ENCODE data around the gene GAN. TPM values are rescaled to one million over a fixed set of nuclear protein-coding genes. Genes with fewer than 3 reads are reported as not detected.
A peak's percentile ranks its signal among the peaks of the same experiment; 100 is the strongest.
"Not testable (repeated sequence)": the region's sequence is repeated elsewhere in the genome, so short reads cannot be mapped to it uniquely, and the experiment has no call there.

GAN gene
- total RNA-seq, 1 donor from 2014 or later, result 9.0 TPM

DNA sequence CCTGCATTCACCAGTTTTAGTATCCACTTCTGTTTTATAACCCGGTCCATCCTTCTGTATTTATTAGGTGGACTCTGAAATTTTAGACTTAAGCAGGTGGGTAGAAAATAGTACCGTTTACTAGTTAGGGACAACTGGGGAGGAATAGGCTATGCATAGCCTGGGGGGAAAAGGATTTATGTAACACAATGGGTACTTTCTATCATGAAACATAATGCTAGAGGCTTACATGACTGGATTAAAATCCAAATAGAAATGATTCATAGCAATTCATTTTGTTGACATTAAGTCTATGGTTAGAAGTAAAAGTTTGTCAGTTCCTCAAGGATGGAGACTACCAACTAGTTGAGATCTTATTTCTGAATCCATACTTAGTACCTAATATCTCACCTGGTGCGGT, 18.6 kb downstream of the GAN start:
- DNase-seq (no peak), ATAC-seq (ENCODE audit: poor library complexity) (no peak)
- intact Hi-C loops (cut with DNase I), result no loop called here

DNA sequence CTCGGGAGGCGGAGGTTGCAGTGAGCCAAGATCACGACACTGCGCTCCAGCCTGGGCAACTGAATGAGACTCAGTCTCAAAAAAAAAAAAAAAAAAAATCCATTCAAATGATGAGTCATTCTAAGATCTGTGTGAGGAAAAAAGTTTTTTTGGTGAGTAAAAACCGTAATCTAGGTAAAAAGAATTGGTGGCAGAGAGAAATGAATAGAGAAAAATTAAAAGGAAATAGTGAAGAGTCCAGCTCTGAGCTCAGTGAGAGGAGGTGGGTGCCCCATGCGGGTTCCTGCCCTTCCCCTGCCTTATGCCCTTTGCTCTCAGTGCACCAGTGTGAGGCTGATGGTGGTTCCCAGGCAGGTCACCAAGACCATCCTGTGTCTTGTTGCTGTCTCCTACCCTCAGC, 20.9 kb downstream of the GAN start:
- no peak for ATAC-seq (ENCODE audit: poor library complexity)
- intact Hi-C loops (cut with DNase I), result no loop called here
- DNase-seq, result no peak

DNA sequence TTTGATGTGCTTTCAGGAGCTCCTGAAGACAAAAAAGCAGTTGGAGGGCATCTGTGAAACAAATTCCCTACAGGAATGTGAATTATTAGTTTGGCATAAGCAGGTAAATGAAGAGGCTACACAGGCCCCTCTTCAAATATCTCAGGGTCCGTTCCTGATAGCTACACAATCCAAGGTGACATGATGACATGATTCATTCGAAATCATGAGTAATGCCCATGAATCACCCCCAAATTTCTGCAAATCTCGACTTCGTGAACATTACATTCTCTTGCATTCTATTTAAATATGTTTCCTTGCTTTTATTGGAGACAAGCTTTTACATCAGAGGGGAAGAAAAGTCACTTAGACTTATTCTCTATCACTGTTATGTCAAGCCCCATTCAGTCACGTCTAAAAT, 22.3 kb downstream of the GAN start:
- DNase-seq, result no peak
- intact Hi-C loops (cut with DNase I), result no loop called here
- no peak for ATAC-seq (ENCODE audit: poor library complexity)

DNA sequence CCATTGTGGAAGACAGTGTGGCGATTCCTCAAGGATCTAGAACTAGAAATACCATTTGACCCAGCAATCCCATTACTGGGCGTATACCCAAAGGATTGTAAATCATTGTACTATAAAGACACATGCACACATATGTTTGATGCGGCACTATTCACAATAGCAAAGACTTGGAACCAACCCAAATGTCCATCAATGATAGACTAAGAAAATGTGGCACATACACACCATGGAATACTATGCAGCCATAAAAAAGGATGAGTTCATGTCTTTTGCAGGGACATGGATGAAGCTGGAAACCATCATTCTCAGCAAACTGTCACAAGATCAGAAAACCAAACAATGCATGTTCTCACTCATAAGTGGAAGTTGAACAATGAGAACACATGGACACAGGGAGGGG, 30.4 kb downstream of the GAN start:
- ATAC-seq (ENCODE audit: poor library complexity); DNase-seq; intact Hi-C loops (cut with DNase I): not testable (repeated sequence)

DNA sequence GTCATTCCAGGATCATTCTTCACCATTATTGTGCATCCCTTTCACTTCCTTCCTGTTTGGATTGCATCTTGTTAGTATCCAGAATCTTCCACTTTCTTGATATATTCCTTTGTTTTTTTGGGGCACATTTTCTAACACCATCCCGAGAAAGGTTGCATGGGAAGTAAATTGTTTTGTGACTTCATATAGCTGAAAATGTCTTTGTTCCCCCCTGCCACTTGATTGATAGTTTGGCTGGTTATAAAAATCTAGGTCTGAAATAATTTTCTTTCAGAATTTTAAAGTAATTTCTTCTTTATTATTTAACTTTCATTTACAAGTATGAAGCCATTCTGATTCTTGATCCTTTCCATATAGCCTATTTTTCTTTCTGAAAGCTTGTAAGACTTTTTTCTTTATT, 32.7 kb downstream of the GAN start:
- DNase-seq (no peak), ATAC-seq (ENCODE audit: poor library complexity) (no peak)
- intact Hi-C loops (cut with DNase I), result no loop called here

DNA sequence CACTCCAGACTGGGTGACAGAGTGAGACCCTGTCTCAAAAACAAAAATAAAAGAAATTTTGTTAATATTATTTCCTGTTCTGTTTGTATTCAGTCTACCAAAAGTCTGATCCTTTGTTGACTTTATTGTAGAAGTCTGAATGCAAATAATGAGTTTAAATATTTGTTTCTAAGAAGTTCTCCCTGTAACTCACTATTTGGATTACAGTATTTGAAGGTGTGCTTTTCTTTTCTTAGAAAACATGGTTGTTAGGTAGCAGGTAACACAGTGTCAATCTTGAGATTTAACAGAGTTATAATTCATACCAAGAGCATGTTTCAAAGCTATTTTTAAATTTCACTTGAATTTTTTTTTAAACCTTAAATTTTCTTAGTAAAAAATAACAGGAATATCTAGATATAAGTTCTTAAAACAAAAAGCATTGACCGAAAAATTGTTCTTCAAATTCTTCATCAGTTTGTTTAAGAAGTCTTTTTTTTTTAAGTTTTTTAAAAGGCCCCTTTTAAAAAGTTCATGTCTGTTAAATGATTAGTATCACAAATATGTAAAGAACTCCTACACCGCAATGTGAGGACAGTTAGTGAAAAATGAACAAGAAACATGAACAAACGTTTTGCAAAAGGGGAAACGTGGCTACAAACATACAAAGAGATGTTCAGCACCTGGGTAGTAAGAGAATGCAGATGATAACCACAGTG, 35.0 kb downstream of the GAN start:
- intact Hi-C loops (cut with DNase I), result no loop called here
- ATAC-seq (ENCODE audit: poor library complexity), result no peak
- no peak for DNase-seq

DNA sequence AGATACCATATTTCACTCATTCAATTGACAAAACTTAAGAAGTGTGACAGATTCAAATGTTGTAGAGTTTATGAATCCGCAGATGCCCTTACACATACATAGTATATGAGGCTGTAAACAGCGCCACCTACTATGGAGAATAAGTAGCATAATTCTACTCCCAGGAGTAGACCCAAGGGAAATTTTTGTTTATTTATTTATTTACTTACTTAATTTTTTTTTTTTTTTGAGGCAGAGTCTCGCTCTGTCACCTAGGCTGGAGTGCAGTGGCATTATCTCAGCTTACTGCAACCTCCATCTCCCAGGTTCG, 35.5 kb downstream of the GAN start:
- DNase-seq (no peak), ATAC-seq (ENCODE audit: poor library complexity) (no peak)
- intact Hi-C loops (cut with DNase I), result no loop called here

DNA sequence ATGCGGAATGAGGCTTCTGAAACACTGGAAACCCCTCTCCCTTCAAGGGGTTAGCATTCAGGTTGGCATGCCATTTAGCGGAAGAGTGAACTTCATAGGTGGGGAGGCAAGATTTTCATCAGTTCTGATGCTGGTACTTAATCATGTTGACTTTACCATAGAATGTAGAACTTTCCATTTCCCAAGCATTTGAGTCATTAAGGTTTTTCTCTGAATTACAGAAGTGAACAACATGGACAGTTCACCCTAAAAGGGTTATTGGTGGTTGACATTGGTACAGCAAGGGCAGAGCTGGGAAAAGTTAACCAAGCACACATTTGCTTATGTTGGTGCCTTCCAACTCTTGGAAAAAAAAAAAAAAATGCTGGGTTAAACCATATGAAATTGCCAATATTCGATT, 39.1 kb downstream of the GAN start:
- DNase-seq (no peak), ATAC-seq (ENCODE audit: poor library complexity) (no peak)
- intact Hi-C loops (cut with DNase I), result no loop called here

DNA sequence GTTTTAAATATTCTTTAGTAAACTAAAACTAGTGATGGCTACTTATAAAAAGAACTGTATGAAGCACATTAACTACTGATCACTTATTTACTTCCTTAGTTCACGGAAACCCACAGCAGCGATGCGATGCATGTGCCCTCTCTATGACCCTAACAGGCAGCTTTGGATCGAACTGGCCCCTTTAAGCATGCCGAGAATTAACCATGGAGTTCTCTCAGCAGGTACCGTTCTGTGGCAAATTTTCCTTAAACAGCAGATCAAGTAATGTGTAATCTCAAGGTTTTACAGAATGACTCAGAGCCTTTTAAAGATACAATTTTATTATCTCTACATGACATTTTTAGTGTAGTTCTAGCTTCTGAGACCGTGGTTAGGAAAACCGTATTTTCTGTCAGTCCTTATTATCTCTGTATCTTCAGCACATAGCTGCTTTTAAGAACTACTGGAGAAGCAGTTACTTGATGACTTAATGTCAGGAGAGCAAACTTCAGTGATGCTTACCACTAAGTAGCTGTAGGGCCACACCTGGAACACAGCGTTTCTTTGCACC, 43.0 kb downstream of the GAN start:
- intact Hi-C loops (cut with DNase I), result no loop called here
- ATAC-seq (ENCODE audit: poor library complexity) (no peak), DNase-seq (no peak)

DNA sequence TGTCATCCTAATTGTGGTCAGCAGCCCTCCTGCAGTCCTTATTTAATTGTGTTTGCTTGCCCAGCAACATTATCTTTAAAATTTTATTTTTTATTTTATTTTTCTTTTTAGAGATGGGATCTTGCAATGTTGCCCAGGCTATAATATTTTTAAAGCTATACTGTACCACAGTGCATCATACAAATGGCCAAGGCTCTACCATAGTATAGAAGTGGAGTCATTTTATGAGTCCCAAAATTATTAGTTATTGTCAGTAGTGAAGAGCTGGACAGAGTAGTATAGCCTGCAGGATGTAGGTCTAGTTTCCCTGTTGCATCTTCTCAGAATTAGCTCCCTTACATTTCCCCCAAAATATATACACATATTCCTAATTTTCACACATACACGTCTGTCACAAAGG, 44.1 kb downstream of the GAN start:
- ATAC-seq (ENCODE audit: poor library complexity) (no peak), DNase-seq (no peak)
- intact Hi-C loops (cut with DNase I), result no loop called here

DNA sequence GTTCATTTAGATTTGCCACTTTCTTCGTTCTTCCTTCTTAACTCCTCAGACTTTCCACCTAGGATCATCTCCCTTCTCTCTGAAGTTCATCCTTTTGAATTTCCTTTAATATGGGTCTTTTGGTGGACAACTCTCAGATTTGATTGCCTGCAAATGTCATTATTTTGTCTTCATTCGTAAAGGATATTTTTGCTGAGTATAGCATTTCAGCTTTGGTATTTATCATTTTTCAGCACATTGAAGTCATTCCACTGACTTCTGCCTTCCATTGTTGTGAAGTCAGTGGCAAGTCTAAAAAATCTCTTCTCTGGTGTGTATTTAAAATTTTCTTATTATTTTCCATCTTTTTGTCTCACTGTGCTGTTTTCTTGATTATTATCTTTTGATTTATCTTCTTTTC, 45.4 kb downstream of the GAN start:
- DNase-seq (no peak), ATAC-seq (ENCODE audit: poor library complexity) (no peak)
- intact Hi-C loops (cut with DNase I), result no loop called here

DNA sequence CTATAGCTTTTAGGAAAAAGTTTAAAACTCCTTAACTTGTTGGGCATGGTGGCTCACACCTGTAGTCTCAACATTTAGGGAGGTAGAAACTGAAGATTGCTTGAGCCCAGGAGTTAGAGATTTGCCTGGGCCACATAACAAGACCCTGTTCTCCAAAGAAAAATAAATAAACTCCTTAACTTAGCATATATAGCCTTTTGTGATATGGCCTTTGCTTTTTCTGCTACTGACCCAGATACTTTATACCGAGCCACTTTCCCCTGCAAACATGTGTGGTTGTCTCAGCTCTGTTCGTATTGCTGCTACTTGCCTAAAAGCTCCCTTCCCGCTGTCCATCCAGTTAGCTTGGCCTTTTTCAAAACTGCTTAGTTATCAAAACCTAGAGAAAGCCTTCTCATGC, 51.0 kb downstream of the GAN start:
- no peak for DNase-seq
- intact Hi-C loops (cut with DNase I), result loop anchor here (2.0 kb wide), 1 partner anchor 357 kb away; no protein-coding TSS in a partner anchor
- no peak for ATAC-seq (ENCODE audit: poor library complexity)

DNA sequence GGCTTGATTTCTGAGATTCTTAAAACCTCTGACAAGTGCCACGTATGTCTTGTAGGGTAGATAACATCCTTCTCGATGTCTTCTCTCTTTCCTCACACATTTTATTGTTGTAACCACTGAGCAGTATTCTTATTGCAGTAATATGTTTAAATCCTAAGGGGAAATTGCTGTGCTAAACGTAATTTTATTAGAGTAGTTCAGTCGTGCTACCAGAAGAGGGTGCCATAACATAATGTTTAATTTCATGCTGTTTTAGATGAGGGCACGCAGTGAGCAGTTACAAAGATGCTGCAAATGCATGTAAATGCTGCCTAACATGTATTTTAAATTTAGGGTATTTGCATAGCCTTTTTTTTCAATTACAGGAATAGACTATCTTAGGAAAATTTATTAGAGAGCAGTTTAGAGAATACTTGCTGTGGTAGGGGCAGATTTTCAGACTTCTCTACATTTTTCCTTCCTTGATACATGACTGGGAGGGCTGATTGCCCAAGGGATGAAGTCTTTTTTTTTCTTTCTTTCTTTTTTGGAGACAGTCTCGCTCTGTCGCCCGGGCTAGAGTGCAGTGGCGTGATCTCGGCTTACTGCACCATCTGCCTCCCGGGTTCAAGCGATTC, 51.7 kb downstream of the GAN start:
- ATAC-seq (ENCODE audit: poor library complexity) (peak; percentile 60), DNase-seq (no peak)
- intact Hi-C loops (cut with DNase I), result loop anchor here (2.0 kb wide), 1 partner anchor 356 kb away; no protein-coding TSS in a partner anchor

DNA sequence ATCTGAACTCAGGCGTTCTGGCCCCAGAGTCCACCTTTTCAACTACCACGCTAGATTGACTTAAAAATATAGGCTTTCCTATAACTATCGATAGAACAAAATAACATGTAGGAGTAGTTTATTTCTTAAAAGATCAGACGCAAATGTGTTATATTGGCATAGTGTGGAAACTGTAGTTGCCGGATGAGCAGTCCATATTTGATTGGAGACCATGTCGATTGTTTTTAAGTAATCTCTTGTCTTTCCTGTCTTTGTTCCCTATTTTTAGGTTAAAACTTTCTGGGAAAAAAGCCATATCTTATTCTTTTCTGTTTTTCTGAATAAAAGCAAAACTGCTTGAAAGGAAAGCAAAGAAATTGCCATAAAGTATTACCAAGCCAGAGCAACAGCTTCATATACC, 53.1 kb downstream of the GAN start:
- intact Hi-C loops (cut with DNase I), result loop anchor here (2.0 kb wide), 1 partner anchor 355 kb away; no protein-coding TSS in a partner anchor

DNA sequence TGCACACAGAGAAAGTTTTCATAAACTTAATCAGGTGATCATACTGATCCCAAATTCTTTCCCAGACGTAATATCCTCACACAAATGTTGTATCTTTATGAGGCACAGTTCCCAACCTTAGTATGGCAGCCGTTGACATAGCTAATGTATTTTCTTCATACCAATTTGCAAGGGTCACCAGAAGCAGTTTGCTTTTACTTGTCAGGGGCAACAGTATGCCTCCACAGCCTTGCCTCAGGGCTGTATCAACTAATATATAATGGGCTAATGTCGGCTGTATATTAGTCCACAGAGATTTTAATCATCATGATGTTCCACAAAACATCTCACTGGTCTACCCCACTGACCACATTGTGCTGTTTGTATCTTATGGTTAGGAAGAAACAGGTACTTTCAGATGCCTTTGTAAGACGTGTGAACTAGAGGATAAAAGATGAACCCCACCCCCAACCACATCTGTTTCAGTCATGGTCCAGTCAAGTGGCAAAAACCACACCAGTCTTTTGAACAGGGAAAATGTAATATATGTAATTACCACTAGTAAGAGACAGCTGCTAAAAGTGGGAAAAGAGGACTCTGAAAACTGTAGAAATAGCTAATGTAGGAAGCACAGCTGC, 55.2 kb downstream of the GAN start:
- DNase-seq, result no peak
- ATAC-seq (ENCODE audit: poor library complexity), result no peak
- intact Hi-C loops (cut with DNase I), result no loop called here

More for the DNA sequence above, 53.1 kb downstream of the GAN start:
- ATAC-seq (ENCODE audit: poor library complexity) (no peak), DNase-seq (no peak)

DNA sequence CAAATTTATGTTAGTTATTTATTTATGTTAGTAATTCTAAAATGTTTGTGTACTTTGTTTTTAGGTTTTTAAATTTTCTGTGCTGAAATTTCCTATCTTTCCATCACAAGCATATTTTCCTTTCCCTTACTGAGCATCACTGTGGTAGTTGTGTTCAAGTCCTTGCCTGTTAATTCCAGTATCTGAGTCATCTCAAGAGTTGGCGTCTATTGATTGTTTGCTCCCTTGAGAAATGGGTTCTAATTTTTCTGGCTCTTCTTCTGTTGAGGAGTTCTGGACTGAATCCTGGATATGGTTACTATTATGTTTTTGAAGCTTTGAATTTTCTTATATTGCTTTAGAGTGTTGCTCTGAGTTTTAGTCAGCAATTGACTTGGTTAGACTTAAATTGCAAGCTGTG, 56.3 kb downstream of the GAN start:
- intact Hi-C loops (cut with DNase I), result no loop called here
- ATAC-seq (ENCODE audit: poor library complexity) (no peak), DNase-seq (no peak)

DNA sequence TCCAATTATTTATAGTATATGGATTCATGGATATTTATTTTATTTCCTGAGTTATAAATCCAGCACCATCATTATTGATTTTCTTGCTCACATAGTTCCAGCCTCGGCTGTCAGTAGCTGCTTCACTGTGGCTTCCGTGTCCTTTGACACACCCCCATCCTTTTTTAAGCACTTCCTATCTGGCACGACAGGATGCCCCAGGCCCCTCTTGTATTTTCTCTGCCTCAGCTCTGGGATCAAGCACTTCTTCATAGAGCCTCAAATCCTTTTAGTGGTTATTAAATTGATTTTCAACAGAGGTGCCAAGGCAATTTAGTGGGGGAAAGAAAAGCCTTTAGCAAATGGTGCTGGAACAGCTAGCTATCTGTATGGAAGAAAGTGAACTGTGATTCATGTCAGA, 59.8 kb downstream of the GAN start:
- ATAC-seq (ENCODE audit: poor library complexity), result no peak
- DNase-seq, result no peak
- intact Hi-C loops (cut with DNase I), result no loop called here

DNA sequence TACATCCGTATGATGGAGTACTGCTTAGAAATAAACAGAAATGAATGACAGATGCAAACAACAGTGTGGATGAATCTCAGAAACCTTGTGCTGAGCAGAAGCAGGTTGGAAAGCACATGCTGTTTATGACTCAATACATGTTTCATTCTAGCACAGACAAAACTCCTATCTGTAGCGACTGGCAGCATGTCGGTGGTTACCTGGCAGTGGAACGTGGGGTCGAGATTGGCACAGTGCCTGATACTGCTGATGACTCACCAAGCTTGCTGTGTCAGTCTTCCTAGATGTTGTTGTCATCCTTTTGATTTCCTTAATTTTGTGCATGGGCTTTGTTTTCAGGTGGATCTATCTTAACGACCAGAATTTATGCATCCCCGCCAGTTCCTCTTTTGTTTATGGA, 62.1 kb downstream of the GAN start:
- intact Hi-C loops (cut with DNase I), result no loop called here
- DNase-seq, result no peak
- ATAC-seq (ENCODE audit: poor library complexity), result no peak

DNA sequence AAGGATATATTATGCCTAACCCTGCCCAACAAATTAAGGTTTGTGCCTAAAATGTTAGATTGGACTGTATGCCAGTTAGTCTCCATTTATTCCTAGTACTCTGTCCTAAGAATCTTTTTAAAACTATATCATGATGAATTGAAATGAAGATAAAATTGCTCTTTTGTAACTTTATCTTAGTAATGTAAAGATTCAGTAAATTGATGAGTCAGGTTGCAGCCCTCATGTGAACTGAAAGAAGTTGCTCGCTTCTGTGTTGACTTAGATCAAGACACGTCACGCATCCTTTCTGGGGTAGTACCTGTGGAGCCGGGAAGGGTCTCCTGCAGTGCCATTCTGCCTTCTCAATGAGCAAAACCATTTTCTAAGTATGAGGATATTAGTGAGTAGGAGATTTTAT, 63.3 kb downstream of the GAN start:
- intact Hi-C loops (cut with DNase I), result no loop called here
- DNase-seq (no peak), ATAC-seq (ENCODE audit: poor library complexity) (no peak)

DNA sequence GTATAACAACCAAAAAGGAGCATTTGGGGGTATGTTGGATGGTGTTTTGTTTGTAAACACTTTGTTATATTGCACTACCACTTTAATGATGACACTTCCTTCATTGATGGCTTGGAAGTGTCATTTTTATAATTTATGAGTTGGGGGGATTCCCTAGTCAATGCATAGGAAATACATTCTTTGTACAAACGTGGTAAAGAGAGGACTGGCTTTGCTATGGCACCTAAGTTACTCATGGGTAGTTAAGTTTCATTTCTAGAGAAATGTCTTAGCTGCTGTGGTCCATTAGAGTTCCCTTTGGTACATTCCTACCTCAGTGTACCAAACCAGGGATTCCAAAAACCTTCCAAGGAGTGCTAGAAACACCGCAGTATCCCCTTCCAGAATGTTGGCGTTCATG, 66.2 kb downstream of the GAN start:
- intact Hi-C loops (cut with DNase I), result no loop called here
- ATAC-seq (ENCODE audit: poor library complexity), result no peak
- DNase-seq, result no peak

Measured in Right ventricle myocardium superior (tissue), 1 donor.